Measurements from ENCODE around the gene SCAMP4.

SCAMP4 gene

GRCh38 chr19:1905110-1905862, at the start of gene SCAMP4, which contains the start of gene ADAT3:
SCAMP4 (plus strand) TSS chr19:1905399; CDS start chr19:1915020, 9,621 bp downstream.
ADAT3 (plus strand) TSS chr19:1905399; CDS start chr19:1912048, 6,649 bp downstream.
- DNase-seq, result peak; percentile 99

GRCh38 chr19:1855828-1856255, 49.4 kb upstream of the SCAMP4 start:
- DNase-seq, result no peak

GRCh38 chr19:1856345-1856697, 48.9 kb upstream of the SCAMP4 start:
- DNase-seq, result no peak

- no peak for DNase-seq
These were observed 48.2 kb upstream of the SCAMP4 start for GRCh38 chr19:1856698-1857603.

GRCh38 chr19:1857648-1858326, 47.4 kb upstream of the SCAMP4 start:
- DNase-seq, result no peak

- DNase-seq, result no peak
These were observed 46.7 kb upstream of the SCAMP4 start for GRCh38 chr19:1858412-1859081.

GRCh38 chr19:1859331-1859781, 45.8 kb upstream of the SCAMP4 start:
- no peak for DNase-seq

- DNase-seq, result peak; percentile 69
These were observed 45.0 kb upstream of the SCAMP4 start for GRCh38 chr19:1860042-1860775.

GRCh38 chr19:1860821-1861598, 44.2 kb upstream of the SCAMP4 start:
- no peak for DNase-seq

- no peak for DNase-seq
These were observed 43.6 kb upstream of the SCAMP4 start for GRCh38 chr19:1861599-1862031.

GRCh38 chr19:1862068-1862423, 43.2 kb upstream of the SCAMP4 start:
- DNase-seq, result no peak

GRCh38 chr19:1862424-1863327, 42.5 kb upstream of the SCAMP4 start:
- DNase-seq, result no peak

- DNase-seq, result no peak
These were observed 41.9 kb upstream of the SCAMP4 start, which contains the start of gene KLF16 for GRCh38 chr19:1863328-1863637. KLF16 (minus strand) TSS chr19:1863579; CDS start chr19:1863497, 82 bp downstream.

- DNase-seq, result peak; percentile 90
These were observed 41.3 kb upstream of the SCAMP4 start for GRCh38 chr19:1863638-1864479.

- no peak for DNase-seq
These were observed 40.6 kb upstream of the SCAMP4 start for GRCh38 chr19:1864480-1865171.

- DNase-seq, result no peak
These were observed 39.8 kb upstream of the SCAMP4 start for GRCh38 chr19:1865172-1866010.

- DNase-seq, result no peak
These were observed 38.4 kb upstream of the SCAMP4 start for GRCh38 chr19:1866693-1867348.
